RPMI8226 (cell line): Measurements from ENCODE around the gene CXCL5.
A peak's percentile ranks its signal among the peaks of the same experiment; 100 is the strongest.
"Not testable (repeated sequence)": the region's sequence is repeated elsewhere in the genome, so short reads cannot be mapped to it uniquely, and the experiment has no call there.

Experiments used
- DNase-seq: peaks from one replicate; pipeline ENCODE4 v3.0.0-alpha.2; 2015

CXCL5 gene

DNA sequence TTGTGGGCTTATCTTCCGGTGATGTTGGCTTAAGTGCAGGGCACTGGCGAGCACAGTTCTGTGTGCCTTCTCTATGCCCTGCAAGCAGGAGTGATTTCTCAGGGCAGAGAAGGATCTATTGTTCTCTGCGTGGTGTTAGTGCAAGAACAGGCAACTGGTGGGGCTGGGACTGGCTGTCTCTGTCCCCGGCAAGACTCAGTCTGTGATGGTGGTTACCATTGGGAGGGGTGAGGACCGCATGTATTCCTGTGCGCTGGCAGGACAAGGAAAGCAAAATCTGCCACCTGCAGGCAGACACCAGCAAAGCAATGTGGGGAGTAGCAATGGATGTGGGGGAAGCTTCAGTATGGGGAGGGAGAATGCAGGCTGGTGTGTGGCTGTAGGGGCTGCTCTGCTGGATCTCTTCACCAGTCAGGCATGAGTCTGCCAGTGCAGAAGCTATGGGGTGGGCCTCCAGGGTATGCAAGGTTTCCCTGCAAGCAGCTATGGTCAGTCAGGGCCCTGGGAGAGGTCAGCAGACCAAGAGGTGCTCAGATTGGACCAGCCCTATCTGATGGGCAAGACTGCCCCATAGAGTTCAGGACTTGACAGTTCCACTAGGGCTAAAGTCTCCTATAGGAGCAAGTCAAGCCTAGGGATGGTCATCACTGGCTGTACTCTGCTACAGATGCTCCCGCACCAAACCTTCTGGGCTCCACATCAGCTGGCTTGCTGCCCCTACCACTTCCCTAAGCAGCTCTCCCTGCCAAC lies 33.4 kb downstream of the CXCL5 start:
- DNase-seq: peak; percentile 8

- DNase-seq: no peak
Measured at GRCh38 chr4:73962724-73963123, 35.8 kb downstream of the CXCL5 start.

DNA sequence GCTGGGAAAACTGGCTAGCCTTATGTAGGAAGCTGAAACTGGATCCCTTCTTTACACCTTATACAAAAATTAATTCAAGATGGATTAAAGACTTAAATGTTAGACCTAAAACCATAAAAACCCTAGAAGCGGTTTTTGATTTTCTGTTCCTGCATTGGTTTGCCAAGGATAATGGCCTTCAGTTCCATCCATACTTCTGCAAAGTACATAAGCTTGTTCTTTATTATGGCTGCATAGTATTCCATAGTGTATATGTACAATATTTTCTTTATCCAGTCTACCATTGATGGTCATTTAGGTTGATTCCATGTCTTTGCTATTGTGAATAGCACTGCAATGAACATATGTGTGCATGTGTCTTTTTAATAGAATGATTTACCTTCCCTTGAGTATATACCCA lies 39.4 kb downstream of the CXCL5 start:
- not testable (repeated sequence) for DNase-seq

GRCh38 chr4:73952352-73952751 lies 46.1 kb downstream of the CXCL5 start:
- no peak for DNase-seq

- not testable (repeated sequence) for DNase-seq
Measured at GRCh38 chr4:73950376-73950920, 48.0 kb downstream of the CXCL5 start.

- no peak for DNase-seq
Measured at GRCh38 chr4:73948990-73949706, 49.3 kb downstream of the CXCL5 start.

DNA sequence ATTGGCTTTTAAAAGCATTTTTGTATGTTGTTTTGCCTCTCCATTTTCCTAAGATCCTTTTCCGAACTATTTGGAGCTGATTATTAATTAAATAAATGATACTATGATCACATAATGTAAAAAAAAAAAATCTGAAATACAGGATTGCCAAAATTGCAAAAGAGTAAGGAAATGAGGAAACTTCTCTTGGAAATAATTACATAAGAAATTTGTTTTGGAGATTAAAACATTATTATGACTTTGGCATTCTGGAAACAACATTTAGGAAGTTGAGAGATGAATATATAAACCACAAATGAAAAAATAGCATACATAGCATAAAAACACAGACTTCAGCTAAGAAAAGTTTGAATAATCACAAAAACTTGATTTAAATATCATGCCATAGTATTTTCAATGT lies 50.2 kb downstream of the CXCL5 start:
- DNase-seq: no peak

- no peak for DNase-seq
Measured at GRCh38 chr4:73947239-73947985, 51.1 kb downstream of the CXCL5 start.

DNA sequence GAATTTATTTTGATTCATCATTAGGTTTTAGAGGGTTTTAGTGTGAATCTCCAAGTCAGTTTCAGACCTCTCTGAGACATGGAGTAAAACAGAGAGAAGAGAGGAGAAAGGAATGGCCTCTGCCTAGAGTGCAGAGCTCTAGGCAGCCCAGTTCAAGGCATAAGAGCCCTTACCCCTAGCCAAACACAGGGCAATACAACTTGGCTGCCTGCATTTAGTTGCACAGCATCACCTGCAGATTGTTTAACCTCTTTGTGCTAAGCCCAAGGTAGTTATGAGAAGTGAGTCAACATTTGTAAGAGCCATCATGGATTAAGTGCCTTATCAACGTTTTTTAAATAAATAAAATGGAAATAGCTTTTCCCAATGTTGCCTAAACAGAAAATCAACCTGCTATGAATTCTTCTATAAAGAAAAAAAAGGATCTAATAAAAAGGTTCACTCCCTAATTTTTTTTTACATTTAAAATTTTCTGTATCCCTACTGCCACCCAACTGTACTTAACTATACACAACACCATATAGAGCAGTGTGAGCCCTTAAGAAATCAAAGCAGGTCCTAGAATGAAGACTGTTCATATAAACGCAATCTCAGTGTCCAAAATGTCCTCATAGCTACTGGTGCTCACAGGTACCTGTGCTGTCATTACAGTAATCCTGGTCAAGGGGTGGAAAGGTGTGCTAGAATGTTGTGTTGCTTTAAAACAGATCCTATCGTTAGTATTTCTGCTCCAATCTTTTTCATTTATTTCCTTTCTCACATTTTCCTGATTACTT lies 52.6 kb downstream of the CXCL5 start:
- no peak for DNase-seq
